SH-SY5Y (cell line): ENCODE measurements around the gene SFTPB.

Experiments used
- GATA2 ChIP-seq: IDR thresholded peaks from 2 replicates; pipeline ENCODE4 v1.6.1; 2011; ENCODE audit warnings: mild to moderate bottlenecking, low read depth, low read length
- GATA3 ChIP-seq: IDR thresholded peaks from 2 replicates; pipeline ENCODE4 v1.6.1; 2011; ENCODE audit warnings: low read depth, mild to moderate bottlenecking, low read length, moderate library complexity

GRCh38 chr2:85705680-85706039 lies 37.7 kb upstream of the SFTPB start:
- TF ChIP-seq GATA3 (no peak), GATA2 (no peak)
